GM20000 (cell line): ENCODE results near the gene GRM7.

Source experiments
- DNase-seq: peaks from one replicate; pipeline ENCODE4 v3.0.0; 2012; ENCODE audit warnings: low spot score
- CTCF ChIP-seq: IDR thresholded peaks from 2 replicates; pipeline ENCODE4 v1.5.1; 2012; ENCODE audit warnings: mild to moderate bottlenecking, control low read depth; ENCODE audit errors: extremely low read depth, missing control alignments

Gene GRM7

GRCh38 chr3:7637694-7638093, 776.8 kb downstream of the GRM7 start:
- no peak for DNase-seq
- TF ChIP-seq CTCF, result no peak

DNA sequence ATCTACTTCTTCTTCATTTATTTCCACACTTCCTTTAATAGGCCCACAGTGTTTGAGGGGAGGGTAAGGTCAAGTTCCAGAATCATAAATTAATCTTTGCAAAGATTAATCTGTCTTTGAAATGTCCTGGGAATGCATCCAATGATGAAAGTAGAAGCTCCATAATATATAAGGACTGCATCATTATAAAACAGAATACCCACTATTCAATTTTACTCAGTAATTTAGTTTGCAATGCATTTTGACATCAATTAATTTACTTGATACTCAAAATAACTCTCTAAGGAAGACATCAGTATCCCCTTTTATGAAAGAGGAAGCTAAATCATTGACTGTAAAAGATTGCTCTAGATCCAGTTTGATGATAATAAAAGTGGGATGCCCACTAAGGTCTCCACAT, 777.2 kb downstream of the GRM7 start:
- DNase-seq, result no peak
- TF ChIP-seq CTCF, result no peak

GRCh38 chr3:7640787-7641186, 779.9 kb downstream of the GRM7 start:
- no peak for TF ChIP-seq CTCF
- no peak for DNase-seq

GRCh38 chr3:7646851-7647250, 785.9 kb downstream of the GRM7 start:
- no peak for TF ChIP-seq CTCF
- DNase-seq, result no peak

DNA sequence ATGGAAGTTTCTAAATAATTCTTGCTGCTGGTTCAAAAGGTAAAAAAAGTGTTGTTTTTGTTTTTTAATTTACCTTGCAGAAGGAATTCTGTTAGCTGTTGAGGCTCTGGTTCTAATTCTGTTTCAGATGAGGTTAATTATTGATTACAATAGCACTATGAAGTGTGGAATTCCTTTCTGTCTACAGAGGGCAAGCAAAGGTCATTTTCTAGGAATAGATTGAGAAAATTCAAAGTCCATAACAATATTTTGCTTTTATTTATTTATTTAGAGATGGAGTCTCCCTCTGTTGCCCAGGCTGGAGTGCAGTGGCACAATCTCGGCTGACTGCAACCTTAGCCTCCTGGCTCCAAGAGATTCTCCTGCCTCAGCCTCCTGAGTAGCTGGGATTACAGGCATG, 789.6 kb downstream of the GRM7 start:
- no peak for DNase-seq
- no peak for TF ChIP-seq CTCF

GRCh38 chr3:7651274-7651673, 790.4 kb downstream of the GRM7 start:
- no peak for TF ChIP-seq CTCF
- no peak for DNase-seq

DNA sequence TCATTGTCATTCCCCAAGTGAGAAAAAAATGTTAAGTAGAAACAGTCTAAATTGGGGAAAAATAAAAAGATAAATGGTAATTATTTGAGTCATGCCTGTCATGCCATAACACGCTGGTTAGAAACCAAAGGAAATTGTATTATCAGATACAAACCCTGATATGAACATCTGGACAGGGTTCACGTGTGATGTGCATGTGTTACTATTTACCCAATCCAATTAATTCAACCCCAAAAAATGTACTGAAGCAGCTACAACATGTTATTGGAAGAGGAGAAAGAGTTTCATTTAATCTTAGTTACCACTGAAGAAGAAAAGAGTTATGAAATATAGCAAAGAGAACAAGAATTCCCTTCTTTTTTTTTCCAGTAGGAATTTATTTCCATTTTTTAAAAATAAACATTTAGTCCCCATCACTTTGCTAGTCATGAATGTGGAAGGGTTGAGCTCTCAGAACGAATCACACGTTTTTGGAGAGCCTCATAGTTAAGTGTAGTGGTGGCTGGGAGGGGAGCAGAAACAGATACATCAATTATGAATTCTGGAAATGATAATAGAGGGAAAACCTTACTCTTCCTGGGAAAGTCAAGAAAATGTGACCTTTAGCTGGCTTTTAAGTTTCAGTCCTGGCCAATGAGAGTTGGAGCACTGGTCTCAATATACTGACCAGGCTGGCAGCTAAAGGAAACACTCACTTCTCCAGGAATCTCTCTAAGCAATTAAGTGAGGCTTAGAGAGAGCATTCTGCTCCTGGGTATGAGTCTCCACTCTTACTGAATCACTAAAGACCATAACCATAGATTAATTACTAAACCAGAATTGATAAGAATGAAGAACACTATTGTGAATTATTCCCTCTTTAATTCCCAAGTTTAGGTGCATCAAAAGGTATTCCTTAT, 796.5 kb downstream of the GRM7 start:
- DNase-seq, result no peak
- no peak for TF ChIP-seq CTCF
